ENCODE measurements around the gene GABRB2.
"Not testable (repeated sequence)": the region's sequence is repeated elsewhere in the genome, so short reads cannot be mapped to it uniquely, and the experiment has no call there.

The GABRB2 gene

DNA sequence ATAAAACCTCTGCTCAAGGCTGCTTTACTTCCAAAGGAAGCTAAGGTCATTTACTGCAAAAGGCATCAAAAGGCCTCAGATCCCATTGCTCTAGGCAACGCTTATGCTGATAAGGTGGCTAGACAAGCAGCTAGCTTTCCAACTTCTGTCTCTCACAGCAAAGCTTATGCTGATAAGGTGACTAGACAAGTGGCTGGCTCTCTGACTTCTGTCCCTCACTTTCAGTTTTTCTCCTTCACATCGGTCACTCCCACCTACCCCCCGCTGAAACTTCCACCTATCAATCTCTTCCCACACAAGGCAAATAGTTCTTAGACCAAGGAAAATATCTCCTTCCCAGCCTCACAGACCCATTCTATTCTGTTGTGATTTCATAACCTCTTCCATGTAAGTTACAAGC lies 293.6 kb downstream of the GABRB2 start:
- not testable (repeated sequence) for DNase-seq

DNA sequence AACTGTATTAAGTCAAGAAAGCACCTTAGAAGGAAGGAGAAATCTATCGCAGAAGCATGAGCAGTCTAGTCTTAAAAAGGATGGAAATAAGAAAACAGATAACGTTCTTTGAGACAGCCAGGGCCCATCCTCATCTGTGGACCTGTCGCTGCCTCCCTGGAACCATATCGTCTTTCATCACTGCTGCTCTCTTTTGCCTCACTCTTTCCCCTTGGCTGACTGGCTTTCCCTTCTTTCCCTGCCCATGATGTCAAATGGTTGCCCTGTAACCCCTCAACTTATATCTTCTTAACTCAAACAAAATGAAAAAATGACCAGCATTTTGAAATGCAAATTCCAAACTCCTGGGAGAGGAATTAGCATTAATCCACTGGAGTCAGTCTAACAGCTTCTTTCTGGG lies 299.8 kb downstream of the GABRB2 start:
- DNase-seq = no peak

DNA sequence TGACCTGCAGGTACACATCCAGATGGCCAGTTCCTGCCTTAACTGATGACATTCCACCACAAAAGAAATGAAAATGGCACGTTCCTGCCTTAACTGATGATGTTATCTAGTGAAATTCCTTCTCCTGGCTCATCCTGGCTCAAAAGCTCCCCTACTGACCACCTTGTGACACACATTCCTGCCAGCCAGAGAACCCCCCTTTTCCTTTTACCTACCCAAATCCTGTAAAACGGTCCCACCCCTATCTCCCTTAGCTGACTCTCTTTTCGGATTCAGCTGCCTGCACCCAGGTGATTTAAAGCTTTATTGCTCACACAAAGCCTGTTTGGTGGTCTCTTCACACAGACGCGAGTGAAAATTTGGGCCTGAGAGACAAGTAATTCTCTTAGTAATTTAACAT lies 300.7 kb downstream of the GABRB2 start:
- DNase-seq = not testable (repeated sequence)

All from amygdala (tissue), 56 donors.